Osteocyte (in vitro differentiated cells): ENCODE measurements around the gene INSRR. TPM values are rescaled to one million over a fixed set of nuclear protein-coding genes. Genes with fewer than 3 reads are reported as not detected.

Experiments used
- DNase-seq: peaks from one replicate; pipeline ENCODE4 v3.0.0; 2021; ENCODE audit warnings: mixed read lengths; ENCODE audit not compliant: unreplicated experiment; ENCODE audit errors: extremely low spot score
- H3K27ac Mint-ChIP-seq: one replicate; pipeline ENCODE4 v1.8.0; 2021; ENCODE audit warnings: mild to moderate bottlenecking, mixed read lengths; ENCODE audit not compliant: unreplicated experiment
- H3K27me3 Mint-ChIP-seq: one replicate; pipeline ENCODE4 v1.8.0; 2021; ENCODE audit warnings: mixed read lengths; ENCODE audit not compliant: unreplicated experiment
- H3K36me3 Mint-ChIP-seq: one replicate; pipeline ENCODE4 v1.8.0; 2021; ENCODE audit warnings: mixed read lengths; ENCODE audit not compliant: unreplicated experiment
- H3K4me1 Mint-ChIP-seq: one replicate; pipeline ENCODE4 v1.8.0; 2021; ENCODE audit warnings: mixed read lengths; ENCODE audit not compliant: unreplicated experiment
- H3K4me3 Mint-ChIP-seq: one replicate; pipeline ENCODE4 v1.8.0; 2021; ENCODE audit warnings: mild to moderate bottlenecking, moderate library complexity, mixed read lengths; ENCODE audit not compliant: unreplicated experiment
- H3K9me3 Mint-ChIP-seq: one replicate; pipeline ENCODE4 v1.8.0; 2021; ENCODE audit warnings: mixed read lengths; ENCODE audit not compliant: unreplicated experiment
- CTCF ChIP-seq: fragments of 200-600 bp; sonication (generic); IDR thresholded peaks from 2 replicates; pipeline ENCODE4 v1.5.0; 2021; ENCODE audit warnings: antibody characterized with exemption, mild to moderate bottlenecking, moderate library complexity
- total RNA-seq: library from RNA; stranded (reverse); gene quantifications from 2 replicates; pipeline ENCODE4 v1.2.1, GENCODE V29; 2021

Gene INSRR
- total RNA-seq, 1 donor from 2014 or later: 0.21 TPM

DNA sequence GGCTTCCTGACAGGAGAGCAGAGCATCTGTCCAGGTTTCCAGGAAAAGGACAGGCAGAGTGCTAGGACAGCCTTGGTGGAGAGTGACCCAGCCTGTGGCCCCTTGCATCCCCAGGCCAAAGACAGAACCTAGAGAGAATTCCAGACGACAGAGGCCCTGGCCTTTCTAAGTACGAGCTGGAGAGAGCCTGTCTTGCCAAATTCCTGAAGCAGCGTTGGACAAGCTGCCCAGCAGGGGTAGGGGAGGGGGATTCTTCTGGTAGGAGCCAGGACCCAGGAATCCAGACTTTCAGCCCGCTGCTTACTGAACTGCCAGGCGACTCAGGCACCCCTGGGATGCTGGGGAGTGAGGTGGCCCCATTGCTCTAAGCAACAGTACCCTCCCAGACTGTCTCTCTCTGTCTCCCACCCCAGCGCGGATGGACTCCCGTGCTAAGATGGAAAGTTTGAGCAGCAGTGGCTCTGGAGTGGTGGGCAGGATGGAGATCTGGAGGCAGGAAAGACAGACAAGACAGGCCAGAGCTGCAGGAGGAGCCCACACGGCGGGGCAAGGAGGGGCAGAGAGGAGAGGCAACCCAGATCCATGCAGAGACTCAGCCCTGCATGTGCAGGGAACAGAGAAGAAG lies 25.8 kb upstream of the INSRR start:
- Mint-ChIP-seq H3K4me1 (no peaks in the 10 kb centered on the region), H3K9me3 (no peaks in the 10 kb centered on the region), H3K27ac (no peak overlapping the region), H3K27me3 (peaks cover 64% of the 10 kb centered on the region), H3K36me3 (no peaks in the 10 kb centered on the region), H3K4me3 (no peak overlapping the region)
- no peak for DNase-seq
- no peak for TF ChIP-seq CTCF

DNA sequence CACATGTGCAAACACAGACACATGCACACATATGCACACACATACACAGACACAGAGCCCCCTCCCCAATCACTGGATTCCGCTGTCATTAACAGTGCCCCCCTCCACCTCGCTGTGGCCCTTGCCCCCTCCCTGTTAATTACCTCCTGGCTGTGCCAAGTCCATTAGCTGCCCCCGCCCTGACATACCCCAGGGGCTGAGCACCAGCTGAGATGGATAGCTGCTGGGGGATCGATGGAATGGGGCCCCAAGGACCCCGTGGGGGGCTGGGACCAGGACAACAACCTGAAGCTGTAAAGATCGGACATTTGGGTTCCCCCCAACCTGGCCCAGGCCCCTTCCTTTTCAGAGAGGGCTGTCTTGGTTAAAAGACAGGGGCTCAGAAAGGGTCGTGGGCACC lies 25.0 kb upstream of the INSRR start:
- H3K27me3 Mint-ChIP-seq: peaks cover 67% of the 10 kb centered on the region
- no peak for DNase-seq
- no peaks in the 10 kb centered on the region for H3K9me3 Mint-ChIP-seq
- no peak overlapping the region for H3K27ac Mint-ChIP-seq
- no peak for TF ChIP-seq CTCF
- no peaks in the 10 kb centered on the region for H3K4me1 Mint-ChIP-seq
- H3K4me3 Mint-ChIP-seq: no peak overlapping the region
- no peaks in the 10 kb centered on the region for H3K36me3 Mint-ChIP-seq

- peaks cover 77% of the 10 kb centered on the region for H3K27me3 Mint-ChIP-seq
- no peaks in the 10 kb centered on the region for H3K36me3 Mint-ChIP-seq
- TF ChIP-seq CTCF: no peak
- H3K9me3 Mint-ChIP-seq: no peaks in the 10 kb centered on the region
- no peak overlapping the region for H3K4me3 Mint-ChIP-seq
- no peak for DNase-seq
- H3K27ac Mint-ChIP-seq: no peak overlapping the region
- H3K4me1 Mint-ChIP-seq: no peaks in the 10 kb centered on the region
These were observed 23.6 kb upstream of the INSRR start for GRCh38 chr1:156882543-156882942.

- Mint-ChIP-seq H3K4me3 (no peak overlapping the region), H3K36me3 (no peaks in the 10 kb centered on the region), H3K4me1 (no peaks in the 10 kb centered on the region), H3K27ac (no peak overlapping the region), H3K9me3 (no peaks in the 10 kb centered on the region), H3K27me3 (peaks cover 75% of the 10 kb centered on the region)
- no peak for TF ChIP-seq CTCF
- DNase-seq: no peak
These were observed 22.7 kb upstream of the INSRR start for GRCh38 chr1:156881663-156882062.

DNA sequence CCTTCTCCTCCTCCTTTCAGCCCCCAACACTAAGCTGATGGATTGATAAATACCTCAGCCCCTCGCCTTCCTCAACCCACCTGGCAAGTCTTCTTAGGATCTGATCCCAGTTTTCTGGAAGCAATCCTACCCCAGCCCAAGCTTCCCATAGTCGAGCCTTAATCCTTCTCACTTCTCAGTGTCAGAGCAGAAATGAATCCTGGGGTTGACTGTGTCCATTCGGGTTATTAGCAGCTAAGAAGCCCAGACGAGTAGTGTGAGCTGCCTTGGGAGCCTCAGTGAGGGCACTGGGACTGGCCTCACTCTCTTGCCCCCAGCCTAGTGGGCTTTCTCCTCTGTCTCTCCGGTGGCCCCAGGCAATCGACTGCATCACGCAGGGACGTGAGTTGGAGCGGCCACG lies 22.2 kb upstream of the INSRR start:
- no peak overlapping the region for H3K4me3 Mint-ChIP-seq
- no peaks in the 10 kb centered on the region for H3K36me3 Mint-ChIP-seq
- peaks cover 73% of the 10 kb centered on the region for H3K27me3 Mint-ChIP-seq
- no peak for DNase-seq
- no peak overlapping the region for H3K27ac Mint-ChIP-seq
- H3K9me3 Mint-ChIP-seq: no peaks in the 10 kb centered on the region
- no peaks in the 10 kb centered on the region for H3K4me1 Mint-ChIP-seq
- no peak for TF ChIP-seq CTCF
